Measurements from ENCODE around the gene TUB.

The TUB gene

DNA sequence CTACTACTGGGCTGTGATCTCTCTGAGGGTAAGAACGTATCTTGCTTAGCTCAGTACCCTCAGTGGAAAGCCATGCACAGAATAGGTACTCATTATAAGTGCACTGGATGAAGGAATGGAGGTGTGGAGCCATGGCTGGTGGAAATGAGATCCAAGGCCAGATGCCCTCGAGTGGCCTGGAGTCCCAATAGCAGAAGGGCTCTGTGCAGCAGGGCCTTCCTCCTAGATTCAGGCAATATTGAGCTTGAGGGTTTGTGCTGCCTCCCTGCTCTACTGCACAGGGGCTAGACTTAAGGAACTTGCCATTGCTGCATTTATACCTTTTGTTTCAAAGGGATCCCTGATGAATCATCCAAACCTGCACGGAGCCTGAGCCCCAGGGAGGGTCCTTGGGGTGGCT is 33.6 kb upstream of the TUB start:
- DNase-seq (ENCODE audit: insufficient read length, low spot score) (no peak), FAIRE-seq (no peak)
- TF ChIP-seq, protein P1, sequence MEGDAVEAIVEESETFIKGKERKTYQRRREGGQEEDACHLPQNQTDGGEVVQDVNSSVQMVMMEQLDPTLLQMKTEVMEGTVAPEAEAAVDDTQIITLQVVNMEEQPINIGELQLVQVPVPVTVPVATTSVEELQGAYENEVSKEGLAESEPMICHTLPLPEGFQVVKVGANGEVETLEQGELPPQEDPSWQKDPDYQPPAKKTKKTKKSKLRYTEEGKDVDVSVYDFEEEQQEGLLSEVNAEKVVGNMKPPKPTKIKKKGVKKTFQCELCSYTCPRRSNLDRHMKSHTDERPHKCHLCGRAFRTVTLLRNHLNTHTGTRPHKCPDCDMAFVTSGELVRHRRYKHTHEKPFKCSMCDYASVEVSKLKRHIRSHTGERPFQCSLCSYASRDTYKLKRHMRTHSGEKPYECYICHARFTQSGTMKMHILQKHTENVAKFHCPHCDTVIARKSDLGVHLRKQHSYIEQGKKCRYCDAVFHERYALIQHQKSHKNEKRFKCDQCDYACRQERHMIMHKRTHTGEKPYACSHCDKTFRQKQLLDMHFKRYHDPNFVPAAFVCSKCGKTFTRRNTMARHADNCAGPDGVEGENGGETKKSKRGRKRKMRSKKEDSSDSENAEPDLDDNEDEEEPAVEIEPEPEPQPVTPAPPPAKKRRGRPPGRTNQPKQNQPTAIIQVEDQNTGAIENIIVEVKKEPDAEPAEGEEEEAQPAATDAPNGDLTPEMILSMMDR (IDR thresholded peaks at IDR 0.05; ENCODE audit: insufficient read depth, missing control alignments), result no peak

DNA sequence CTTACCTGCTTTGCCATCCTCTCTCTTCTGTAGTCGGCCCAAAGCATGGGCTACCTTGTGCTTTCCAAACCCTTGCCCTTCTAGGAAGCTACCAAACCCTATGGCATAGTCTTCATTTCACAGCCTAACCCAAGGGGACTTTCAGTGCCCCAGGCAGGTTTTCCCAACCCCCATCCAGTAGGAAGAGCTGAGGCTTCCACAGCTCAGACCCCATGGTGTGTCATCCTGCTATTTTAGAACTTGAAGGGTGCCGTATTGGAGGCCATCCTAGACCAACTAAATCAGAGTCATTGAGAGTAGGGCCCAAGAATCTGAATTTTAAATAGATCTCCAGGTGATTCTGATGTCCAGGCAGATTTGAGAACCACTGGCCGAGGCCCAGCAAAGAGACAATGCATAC is 31.9 kb upstream of the TUB start:
- DNase-seq (ENCODE audit: insufficient read length, low spot score) (no peak), FAIRE-seq (no peak)
- TF ChIP-seq, protein P1 (IDR thresholded peaks at IDR 0.05; ENCODE audit: insufficient read depth, missing control alignments), result no peak

- TF ChIP-seq, protein P1 (IDR thresholded peaks at IDR 0.05; ENCODE audit: insufficient read depth, missing control alignments), result no peak
- DNase-seq (ENCODE audit: insufficient read length, low spot score) (no peak), FAIRE-seq (no peak)
Observed at GRCh38 chr11:8055091-8055835, 25.7 kb upstream of the TUB start.

- FAIRE-seq, result no peak
- TF ChIP-seq, protein P1 (IDR thresholded peaks at IDR 0.05; ENCODE audit: insufficient read depth, missing control alignments), result no peak
- DNase-seq (ENCODE audit: insufficient read length, low spot score), result no peak
Observed at GRCh38 chr11:8055836-8056526, 25.0 kb upstream of the TUB start.

GRCh38 chr11:8056810-8057463 is 24.1 kb upstream of the TUB start:
- TF ChIP-seq, protein P1 (IDR thresholded peaks at IDR 0.05; ENCODE audit: insufficient read depth, missing control alignments), result no peak
- no peak for DNase-seq (ENCODE audit: insufficient read length, low spot score)
- FAIRE-seq, result no peak

GRCh38 chr11:8058216-8058615 is 22.8 kb upstream of the TUB start:
- no peak for FAIRE-seq
- TF ChIP-seq, protein P1 (IDR thresholded peaks at IDR 0.05; ENCODE audit: insufficient read depth, missing control alignments), result no peak
- no peak for DNase-seq (ENCODE audit: insufficient read length, low spot score)
